Stimulated activated CD8-positive, alpha-beta memory T cell treated with anti-CD3 and anti-CD28 coated beads, Interleukin-4, amount 100 ng/mL, for 1 hour (primary cell): Measurements from ENCODE around the gene INSR.
"Not testable (repeated sequence)": the region's sequence is repeated elsewhere in the genome, so short reads cannot be mapped to it uniquely, and the experiment has no call there.

Experiments
- DNase-seq, 2 donors: peaks; one replicate each; pipeline ENCODE4 v3.0.0-alpha.2; 2020; ENCODE audit warnings: low read depth in 2 of 2, low spot score in 1 of 2

Gene INSR

DNA sequence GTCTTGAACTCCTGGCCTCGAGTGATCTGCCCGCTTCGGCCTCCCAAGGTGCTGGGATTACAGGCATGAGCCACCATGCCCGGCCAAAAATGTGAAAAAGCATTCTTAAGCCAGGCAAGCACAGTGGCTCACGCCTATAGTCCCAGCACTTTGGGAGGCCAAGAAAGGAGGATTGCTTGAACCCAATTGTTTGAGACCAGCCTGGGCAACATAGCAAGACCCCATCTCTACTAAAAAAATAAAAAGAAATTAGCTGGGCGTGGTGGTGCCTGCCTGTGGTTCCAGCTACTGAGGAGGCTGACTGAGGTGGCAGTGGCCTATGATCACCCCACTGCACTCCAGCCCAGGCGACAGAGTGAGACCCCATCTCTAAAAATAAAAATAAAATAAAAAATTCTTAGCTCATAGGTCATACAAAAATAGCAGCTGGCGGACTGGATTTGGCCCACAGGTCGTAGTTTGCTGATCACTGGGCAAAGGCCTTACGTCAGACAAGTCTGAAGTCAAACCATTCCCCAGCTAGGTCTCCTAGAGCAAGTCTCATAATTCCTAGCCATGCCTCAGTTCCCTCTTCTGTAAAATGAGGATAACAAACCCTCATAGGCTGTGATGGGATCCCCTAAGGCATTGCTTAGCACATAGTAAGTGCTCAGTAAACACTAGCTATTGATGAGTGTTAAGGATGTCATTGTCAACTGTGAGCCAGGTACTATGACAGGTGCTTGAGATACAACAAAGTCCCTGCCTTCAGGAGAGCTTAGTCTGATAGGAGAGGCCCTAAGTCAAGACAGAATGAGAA lies 36.0 kb downstream of the INSR start:
- no peak for DNase-seq

DNA sequence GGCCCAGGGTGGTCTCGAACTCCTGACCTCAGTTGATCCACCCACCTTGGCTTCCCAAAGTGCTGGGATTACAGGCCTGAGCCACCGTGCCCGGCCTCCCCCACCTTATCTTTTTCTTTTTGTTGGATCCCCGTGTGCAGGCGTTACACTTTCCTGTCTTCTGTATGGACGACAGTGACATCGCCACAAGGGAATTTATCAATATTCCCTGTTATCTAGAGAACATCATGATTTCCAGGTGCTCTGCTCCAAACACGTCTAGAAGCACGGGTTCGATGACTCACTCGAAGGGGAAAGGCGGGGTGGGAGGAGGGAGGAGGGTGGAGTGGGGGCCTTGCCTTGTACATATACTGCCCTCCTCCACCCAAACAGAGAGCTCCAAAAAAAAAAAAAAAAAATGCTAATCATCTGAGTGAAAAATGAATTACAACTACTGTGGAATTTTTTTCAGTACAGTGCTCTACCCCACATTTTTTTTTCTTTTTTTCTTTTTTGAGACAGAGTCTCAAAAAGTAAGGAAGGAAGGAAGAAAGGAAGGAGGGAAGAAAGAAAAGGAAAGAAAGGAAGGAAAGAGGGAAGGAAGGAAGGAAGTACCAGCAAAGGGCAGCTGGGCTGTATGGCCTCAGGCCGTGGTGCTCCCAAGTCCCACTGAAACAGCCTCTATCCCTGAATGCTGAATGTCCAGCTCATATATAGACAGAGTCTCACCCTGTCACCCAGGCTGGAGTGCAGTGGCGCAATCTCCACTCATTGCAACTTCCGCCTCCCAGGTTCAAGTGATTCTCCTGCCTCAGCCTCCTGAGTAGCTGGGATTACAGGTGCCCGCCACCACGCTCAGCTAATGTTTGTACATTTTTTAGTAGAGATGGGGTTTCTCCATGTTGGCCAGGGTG lies 36.8 kb downstream of the INSR start:
- no peak for DNase-seq

DNA sequence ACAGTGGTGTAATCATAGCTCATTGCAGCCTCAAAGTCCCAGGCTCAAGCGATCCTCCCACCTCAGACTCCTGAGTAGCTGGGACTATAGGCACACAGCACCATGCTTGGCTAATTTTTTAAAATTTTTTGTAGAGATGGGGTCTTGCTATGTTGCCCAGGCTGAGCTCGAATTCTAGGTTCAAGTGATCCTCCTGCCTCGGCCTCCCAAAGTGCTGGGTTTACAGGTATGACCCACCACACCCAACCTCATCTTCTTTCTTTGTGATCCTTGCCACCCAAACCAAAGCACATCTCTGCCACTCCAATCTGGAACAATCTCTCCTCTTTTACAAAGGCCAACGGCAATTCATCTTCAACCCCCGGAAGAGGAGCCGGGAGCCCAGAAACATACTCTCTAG lies 38.6 kb downstream of the INSR start:
- DNase-seq, result no peak

DNA sequence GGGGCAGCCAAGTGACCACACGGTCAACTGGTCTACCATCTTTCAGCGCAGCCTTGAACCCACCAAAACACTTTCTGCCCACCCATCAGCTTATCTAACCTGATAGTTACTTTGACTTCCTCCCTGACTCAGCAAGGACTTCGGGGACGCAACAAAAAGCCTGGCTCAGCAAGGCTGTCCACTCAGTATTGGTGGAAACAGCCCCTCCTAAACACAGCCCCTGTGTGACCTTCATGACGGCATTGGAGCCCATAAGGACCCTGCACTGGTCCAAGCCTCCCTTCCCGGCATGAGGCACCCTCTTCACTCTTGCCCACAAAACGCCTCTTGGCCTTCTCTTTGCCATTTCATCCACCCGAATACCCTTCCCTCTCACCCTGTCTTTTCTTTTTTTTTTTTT lies 39.1 kb downstream of the INSR start:
- no peak for DNase-seq

DNA sequence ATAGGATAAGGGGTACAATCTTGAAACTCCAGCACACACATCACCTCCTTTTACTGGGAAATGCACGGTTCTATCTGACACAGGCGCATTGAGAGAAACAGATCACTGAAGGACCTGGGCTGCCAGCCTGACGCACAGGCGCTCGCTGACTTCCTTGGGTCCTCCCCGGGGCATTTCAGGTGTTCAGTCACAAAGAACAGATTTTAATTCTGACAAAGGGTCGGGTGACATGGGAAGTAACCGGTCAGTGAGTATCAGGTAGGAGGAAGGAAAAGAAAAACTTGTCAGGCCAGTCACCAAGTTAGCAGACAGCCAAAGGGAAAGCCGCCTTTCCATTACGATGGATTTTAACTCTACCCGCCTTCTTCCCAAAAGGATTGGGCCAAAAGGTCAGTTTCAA lies 39.6 kb downstream of the INSR start:
- DNase-seq, result no peak

DNA sequence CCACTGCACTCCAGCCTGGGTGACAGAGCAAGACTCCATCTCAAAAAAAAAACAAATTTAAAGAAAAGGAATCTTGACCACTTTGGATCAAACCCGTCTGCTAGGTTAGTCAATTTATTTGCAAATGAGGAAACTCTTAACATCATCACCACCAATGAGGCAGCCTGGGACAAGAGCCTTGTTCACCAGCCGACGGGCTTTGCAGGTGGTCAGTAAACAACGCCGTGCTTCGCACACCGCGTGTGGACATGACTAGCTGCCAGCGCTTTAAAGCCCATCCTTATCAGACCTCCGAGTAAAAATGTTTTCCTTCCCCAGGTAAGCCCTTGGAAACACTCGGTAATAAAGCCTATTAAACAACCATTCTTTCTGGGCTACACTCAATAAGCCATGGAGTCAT lies 41.9 kb downstream of the INSR start:
- no peak for DNase-seq

DNA sequence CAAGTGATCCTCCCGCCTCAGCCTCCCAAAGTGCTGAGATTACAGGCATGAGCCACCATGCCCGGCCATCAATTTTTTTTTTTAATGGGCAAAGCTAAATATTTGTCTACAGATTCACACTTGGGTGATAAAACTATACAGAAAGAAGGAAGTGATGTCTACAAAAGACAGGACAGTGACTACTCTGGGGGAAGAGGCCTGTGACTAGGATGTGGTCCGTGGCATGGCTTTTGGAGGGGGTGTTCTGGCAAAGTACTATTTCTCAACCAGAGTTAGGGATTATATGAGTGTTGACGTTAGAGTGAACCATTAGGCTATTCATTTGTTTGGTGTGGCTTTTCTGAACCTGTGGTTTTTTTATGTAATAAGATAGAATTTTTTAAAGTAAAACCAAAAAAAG lies 42.7 kb downstream of the INSR start:
- DNase-seq, result no peak

DNA sequence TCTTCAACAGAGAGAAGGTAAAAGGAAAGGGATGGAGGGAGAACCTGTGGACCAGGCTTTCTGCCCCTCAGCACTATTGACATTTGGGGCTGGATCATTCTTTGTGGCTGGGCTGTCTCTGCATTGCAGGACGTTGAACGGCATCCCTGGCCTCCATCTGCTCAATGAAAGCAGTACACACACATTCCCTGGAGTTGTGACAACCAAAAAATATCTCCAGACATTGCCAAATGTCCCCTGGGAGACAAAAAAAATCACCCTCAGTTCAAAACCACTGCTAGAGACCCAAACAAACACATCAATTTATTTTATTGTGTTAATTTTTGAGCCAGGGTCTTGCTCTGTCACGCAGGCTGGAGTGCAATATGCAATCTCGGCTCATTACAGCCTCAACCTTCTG lies 43.3 kb downstream of the INSR start:
- no peak for DNase-seq

DNA sequence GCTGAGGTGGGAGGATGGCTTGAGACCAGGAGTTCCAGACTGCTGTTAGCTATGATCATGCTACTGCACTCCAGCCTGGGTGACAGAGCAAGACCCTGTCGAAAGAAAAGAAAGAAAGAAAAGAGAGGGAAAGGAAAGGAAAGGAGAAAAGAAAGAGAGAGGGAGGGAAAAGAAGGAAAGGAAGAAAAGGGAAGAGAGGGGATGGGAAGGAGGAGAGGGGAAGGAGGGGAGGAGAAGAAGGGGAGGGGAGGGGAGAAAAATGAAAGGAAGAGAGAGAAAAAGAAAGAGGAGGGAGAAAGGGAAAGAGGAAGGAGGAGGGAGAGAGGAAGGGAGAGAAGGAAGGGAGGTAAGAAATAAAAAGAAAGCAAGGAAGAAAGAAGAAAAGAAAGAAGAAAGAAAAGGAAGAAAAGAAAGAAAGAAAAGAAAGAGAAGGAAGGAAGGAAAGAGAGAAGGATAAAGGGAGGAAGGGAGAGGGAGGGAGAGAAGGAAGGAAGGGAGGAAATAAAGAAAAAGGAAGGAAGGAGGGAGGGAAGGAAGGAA lies 44.1 kb downstream of the INSR start:
- DNase-seq, result no peak

DNA sequence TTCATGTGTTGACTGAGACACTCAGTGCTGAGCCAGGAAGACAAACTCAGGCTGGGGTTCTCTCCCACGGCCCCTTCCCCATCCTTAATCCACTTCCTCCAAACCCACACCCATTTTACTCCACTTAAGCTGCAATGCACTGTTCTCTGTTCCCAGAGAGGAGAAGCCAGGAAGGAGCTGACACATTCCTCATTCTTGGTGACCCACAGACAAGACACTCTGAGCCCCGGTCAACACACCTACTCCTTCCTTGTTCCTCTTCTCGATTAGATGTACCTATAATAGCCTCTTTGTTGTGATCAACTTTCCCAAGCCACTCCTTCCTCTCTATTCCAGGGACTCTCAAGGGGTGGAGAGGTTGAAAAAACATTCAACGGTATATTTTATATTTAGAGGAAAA lies 47.1 kb downstream of the INSR start:
- DNase-seq, result no peak

DNA sequence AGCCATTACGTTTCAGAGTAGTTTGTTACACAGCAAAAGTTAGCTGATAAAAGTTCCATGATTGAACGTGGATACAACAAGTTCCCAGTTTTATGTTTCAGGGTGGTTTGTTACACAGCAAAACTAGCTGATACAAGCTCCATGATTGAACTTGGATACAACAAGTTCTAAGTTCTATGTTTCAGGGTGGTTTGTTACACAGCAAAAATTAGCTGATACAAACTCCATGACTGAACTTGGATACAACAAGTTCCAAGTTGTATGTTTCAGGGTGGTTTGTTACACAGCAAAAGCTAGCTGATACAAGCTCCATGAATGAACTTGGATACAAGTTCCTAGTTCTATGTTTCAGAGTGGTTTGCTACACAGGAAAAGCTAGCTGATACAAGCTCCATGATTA lies 47.6 kb downstream of the INSR start:
- no peak for DNase-seq

DNA sequence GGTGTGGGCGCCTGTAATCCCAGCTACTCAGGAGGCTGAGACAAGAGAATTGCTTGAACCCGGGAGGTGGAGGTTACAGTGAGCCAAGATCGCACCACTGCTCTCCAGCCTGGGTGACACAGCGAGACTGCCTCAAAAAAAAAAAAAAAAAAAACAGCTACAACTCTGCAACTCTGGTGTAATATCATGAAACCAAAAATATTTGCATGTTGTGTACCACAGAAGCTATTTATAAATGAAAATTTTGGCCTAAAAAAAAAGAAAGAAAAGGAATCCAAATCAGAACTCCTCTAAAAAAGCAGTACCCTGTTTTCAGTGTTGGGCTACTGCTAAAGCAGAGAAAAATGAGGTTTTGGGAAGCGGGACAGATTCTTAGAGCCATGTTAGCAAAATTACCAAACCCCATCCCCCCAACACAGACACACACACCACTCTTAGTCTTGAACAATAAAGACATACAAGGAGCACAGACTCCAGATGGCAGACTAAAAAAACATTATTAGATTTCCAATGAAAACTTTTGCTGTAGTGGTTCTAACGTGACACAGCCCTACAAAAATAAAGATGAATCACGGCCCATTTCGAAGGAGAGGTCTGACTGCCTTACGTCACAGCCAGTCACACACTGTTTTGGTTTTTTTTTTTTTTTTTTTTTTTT lies 51.5 kb downstream of the INSR start:
- no peak for DNase-seq

DNA sequence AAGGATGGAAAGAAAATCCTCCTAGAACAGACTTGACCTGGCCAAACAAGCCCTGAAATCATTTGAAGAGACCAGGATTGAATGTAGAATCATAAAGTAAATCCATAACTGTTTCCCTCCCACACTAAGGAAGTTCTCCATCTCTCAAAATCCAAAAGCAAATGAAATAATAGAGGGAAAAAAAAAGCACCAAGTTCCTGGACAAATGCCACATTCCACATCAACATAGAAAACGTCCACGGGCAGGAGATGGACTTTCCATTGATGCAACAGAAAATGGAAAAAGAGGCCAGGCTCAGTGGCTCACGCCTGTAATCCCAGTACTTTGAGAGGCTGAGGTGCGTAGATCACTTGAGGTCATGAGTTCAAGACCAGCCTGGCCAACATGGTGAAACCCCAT lies 56.2 kb downstream of the INSR start:
- DNase-seq, result no peak

DNA sequence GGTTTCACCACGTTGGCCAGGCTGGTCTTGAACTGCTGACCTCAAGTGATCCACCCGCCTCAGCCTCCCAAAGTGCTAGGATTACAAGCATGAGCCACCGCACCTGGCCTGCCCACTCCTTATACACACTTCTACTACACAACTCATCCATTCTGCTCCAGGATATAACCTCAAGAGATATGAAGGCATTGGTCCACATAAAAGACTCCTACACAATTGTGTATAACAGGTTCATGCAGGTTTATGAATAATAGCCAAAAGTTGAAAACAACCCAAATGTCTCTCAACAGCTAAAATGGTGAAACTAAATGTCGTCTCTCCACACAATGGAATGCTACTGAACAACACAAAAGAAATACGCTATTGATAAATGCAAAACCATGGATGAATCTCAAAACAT lies 58.1 kb downstream of the INSR start:
- DNase-seq, result no peak

DNA sequence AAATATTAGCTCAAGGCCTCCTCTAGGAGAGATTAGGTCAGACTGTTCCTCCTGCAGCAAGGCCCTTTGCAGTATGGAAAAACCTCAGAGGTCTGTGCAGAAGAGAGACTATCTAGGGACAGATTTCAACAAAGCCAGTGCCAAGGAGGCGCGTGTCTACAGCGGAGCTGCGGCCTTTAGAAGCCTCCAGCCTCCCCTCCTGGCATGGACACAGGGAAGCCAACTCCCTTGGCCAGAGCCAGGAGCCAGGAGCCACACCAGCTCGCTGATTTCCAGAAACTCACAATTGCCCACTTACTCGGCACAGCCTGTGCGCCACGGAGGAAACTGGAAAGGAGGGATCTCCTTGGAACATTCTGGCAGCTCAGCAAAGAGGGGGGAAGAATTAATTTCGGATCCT lies 63.4 kb downstream of the INSR start:
- no peak for DNase-seq

DNA sequence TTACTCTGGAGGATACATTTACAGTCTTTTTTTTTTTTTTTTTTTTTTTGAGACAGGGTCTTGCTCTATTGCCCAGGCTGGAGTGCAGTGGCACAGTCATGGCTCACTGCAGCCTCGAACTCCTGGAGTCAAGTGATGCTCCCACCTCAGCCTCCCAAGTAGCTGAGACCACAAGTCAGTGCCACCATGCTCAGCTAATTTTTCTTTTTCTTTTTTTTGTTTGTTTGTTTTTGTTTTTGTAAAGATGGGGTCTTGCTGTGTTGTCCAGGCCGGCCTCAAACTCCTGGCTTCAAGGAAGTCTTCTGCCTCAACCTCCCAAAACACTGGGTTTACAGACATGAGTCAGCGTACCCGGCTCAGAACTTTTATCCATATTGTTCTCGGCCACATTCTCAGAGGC lies 64.5 kb downstream of the INSR start:
- no peak for DNase-seq

DNA sequence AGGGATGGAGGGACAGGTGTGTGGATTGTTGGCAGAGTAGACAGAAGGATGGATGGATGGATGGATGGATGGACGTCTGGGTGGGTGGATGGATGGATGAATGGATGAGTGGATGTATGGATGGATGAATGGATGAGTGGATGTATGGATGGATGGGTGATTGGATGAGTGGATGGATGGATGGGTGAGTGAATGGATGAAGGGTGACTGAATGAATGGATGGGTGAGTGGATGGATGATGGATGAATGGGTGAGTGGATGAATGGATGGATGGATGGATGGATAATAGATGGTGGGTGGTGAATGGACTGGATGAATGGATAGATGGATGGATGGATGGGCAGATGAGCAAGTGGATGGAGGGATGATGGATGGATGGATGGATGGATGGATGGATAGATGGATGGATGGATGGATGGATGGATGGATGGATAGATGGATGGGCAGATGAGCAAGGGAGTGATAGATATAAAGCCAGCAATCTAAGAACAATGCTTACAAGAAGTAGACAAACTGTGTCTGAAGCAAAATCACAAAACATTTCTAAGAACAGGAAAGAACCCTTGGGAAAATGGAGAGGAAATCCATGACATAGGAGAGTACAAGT lies 65.2 kb downstream of the INSR start:
- DNase-seq, result no peak

DNA sequence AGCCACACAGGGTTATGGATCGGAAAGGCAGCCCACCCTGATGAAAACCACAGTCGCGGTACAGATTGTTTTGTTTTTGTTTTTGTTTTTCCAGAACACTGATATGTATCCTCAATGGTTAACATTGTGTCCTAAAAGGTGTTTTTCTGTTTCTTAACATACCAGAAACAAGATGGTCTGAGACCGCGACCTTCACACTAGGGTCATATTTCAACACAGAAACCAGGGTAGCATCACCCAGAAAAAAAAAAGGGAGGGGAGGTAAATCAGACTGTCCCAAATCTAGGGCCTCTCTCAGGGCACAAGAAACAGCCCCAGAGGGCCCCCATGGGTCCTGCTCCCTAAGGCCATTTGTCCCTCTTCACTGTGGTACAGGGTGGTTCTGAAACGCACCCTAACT lies 66.5 kb downstream of the INSR start:
- no peak for DNase-seq

DNA sequence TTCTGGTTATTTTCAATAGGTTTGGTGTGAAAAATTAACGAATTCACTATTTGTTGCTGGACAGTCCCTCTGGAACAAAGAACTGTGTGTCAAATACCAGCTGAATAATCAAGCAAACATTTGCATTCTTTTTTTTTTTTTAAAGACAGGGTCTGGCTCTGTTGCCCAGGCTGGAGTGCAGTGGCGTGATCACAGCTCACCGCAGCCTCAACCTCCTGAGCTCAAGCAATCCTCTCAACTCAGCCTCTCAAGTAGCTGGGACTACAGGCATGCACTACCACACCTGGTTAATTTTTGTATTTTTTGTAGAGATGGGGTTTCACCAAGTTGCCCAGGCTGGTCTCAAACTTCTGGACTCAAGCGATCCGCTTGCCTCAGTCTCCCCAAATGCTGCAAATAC lies 67.1 kb downstream of the INSR start:
- not testable (repeated sequence) for DNase-seq

DNA sequence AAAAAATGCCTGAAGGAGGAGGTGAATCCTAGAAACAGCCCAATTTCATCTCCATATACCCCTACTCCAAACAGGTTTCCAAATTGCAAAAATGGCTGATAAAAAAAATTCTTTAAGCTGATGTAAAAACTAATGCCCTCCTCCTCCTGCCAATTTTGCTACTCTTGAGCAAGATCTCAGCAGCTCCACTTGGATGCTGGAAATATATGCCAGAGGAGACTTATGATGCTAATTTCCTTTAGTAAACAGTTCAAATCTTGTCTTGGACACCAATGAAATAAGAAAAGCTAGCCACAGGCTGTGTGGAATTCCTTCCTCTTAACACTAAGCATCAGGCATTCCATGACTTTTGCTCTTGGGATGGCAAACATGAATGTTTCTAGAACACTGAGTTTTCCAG lies 67.5 kb downstream of the INSR start:
- no peak for DNase-seq

DNA sequence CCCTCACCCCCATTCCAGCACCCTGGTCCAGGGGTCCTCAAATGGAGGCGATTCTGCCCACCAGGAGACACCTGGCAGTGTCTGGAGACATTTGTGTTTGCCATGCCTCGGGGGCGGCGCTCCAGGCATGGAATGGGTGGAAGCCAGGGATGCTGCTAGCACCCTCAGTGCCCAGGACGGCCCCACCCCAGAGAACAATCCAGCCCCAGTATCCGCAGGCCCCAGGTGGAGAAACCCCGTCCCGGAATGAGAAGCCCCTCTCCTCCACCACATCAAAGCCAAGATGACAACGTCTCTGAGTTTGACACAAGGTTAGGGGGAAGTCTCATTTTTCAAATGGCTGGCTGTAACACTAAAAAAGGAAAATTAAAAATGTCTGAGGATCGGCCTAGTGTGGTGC lies 68.5 kb downstream of the INSR start:
- no peak for DNase-seq
